ENCODE data around the gene DSTN. TPM values are rescaled to one million over a fixed set of nuclear protein-coding genes. Genes with fewer than 3 reads are reported as not detected.

Gene DSTN
- total RNA-seq, 1 experiment from 2014 or later, result 412 TPM

- ChIA-PET POLR2A (interaction anchor here (0.6 kb wide), 1 partner anchor 13 kb away, joined by 3 read pairs; no protein-coding TSS in a partner anchor), CTCF (no interaction called here)
- no peak for ATAC-seq
- no peak overlapping the region for H3K4me3 ChIP-seq (ENCODE audit: low read depth in 2 of 2, low read length in 2 of 2)
- no peaks in the 10 kb centered on the region for H3K36me3 ChIP-seq (ENCODE audit: control insufficient read depth, insufficient read depth, low read length)
- no peaks in the 10 kb centered on the region for H3K27me3 ChIP-seq (ENCODE audit: control insufficient read depth, insufficient read depth, low read length)
- intact Hi-C loops (cut with micrococcal nuclease; ENCODE audit: unreplicated experiment) (no loop called here), in situ Hi-C loops (cut with HindIII; ENCODE audit: low pct_unique_long_range_greater_than_20kb, low sequenced_read_pairs) (no loop called here)
- 0 out of 2 replicates have a peak, but pooled peaks cover 3% of the 10 kb centered on the region for H3K4me1 ChIP-seq (ENCODE audit: control insufficient read depth, insufficient read depth, low read length)
- no peaks in the 10 kb centered on the region for H3K9me3 ChIP-seq (ENCODE audit: control insufficient read depth, insufficient read depth, low read depth, low read length)
- H3K27ac ChIP-seq (ENCODE audit: low read length), result peak overlapping the region; percentile 26; the same call in 1 of the 2 replicates
- TF ChIP-seq POLR2AphosphoS5 (IDR thresholded peaks at IDR 0.05; ENCODE audit: low read depth, low read length) (no peak), CTCF (IDR thresholded peaks at IDR 0.05) (no peak), REST (IDR thresholded peaks at IDR 0.05; ENCODE audit: insufficient read depth in 1 of 2, low read depth in 2 of 2, low read length in 1 of 2) (no peak), SIN3A (IDR thresholded peaks at IDR 0.05; ENCODE audit: borderline replicate concordance, insufficient read depth, low read depth, low read length) (no peak), TCF7L2 (IDR thresholded peaks at IDR 0.05; ENCODE audit: low read depth, low read length) (no peak)
- BruUV-seq (replicated peaks), result no TSS peak
- DNase-seq (ENCODE audit: low read depth, low spot score), result no peak
These were observed 24.7 kb upstream of the DSTN start for GRCh38 chr20:17545127-17545526.

- BruUV-seq (replicated peaks), result no TSS peak
- no peaks in the 10 kb centered on the region for H3K27me3 ChIP-seq (ENCODE audit: control insufficient read depth, insufficient read depth, low read length)
- ChIA-PET POLR2A (no interaction called here), CTCF (no interaction called here)
- H3K4me3 ChIP-seq (ENCODE audit: low read depth in 2 of 2, low read length in 2 of 2), result no peak overlapping the region
- no peak for ATAC-seq
- TF ChIP-seq CTCF (IDR thresholded peaks at IDR 0.05), result no peak
- no peak for DNase-seq (ENCODE audit: low read depth, low spot score)
- in situ Hi-C loops (cut with HindIII; ENCODE audit: low pct_unique_long_range_greater_than_20kb, low sequenced_read_pairs), result no loop called here
- intact Hi-C loops (cut with micrococcal nuclease; ENCODE audit: unreplicated experiment), result no loop called here
- H3K4me1 ChIP-seq (ENCODE audit: control insufficient read depth, insufficient read depth, low read length), result no peaks in the 10 kb centered on the region; the same call in 1 of the 2 replicates
- no peaks in the 10 kb centered on the region for H3K9me3 ChIP-seq (ENCODE audit: control insufficient read depth, insufficient read depth, low read depth, low read length)
- H3K36me3 ChIP-seq (ENCODE audit: control insufficient read depth, insufficient read depth, low read length), result no peaks in the 10 kb centered on the region
- H3K27ac ChIP-seq (ENCODE audit: low read length), result no peak overlapping the region
These were observed 20.7 kb upstream of the DSTN start for GRCh38 chr20:17549131-17549530.

All from Panc1 (cell line).